CD8-positive, alpha-beta memory T cell (primary cell): ENCODE results near the gene MSLN. TPM values are rescaled to one million over a fixed set of nuclear protein-coding genes. Genes with fewer than 3 reads are reported as not detected.

Source experiments
- CTCF ChIA-PET: fragments of 350-600 bp; sonication (Branson Sonifier 250); formaldehyde crosslinking; loops from one replicate; lab custom pipeline; 2021; ENCODE audit warnings: antibody characterized with exemption; lab: Charles Lee
- POLR2A ChIA-PET: fragments of 350-600 bp; sonication (Branson Sonifier 250); formaldehyde crosslinking; loops from one replicate; lab custom pipeline; 2021; ENCODE audit warnings: antibody characterized with exemption; lab: Charles Lee
- DNase-seq, 5 donors: peaks; one replicate each; pipeline versions ENCODE4 v3.0.0 to v3.0.0-alpha.2; 2020 to 2022; ENCODE audit warnings: mixed read lengths in 1 of 5
- H3K27ac ChIP-seq: one replicate; pipeline ENCODE4 v1.7.0; 2013; ENCODE audit warnings: low read depth, mild to moderate bottlenecking, low read length, moderate library complexity
- H3K27me3 ChIP-seq: 2 replicates; pipeline ENCODE4 v1.7.0; 2013; ENCODE audit warnings: low read length, mild to moderate bottlenecking; ENCODE audit not compliant: insufficient read depth, poor library complexity, severe bottlenecking
- H3K36me3 ChIP-seq: 2 replicates; pipeline ENCODE4 v1.7.0; 2013; ENCODE audit warnings: mild to moderate bottlenecking, low read length, moderate library complexity; ENCODE audit not compliant: insufficient read depth
- H3K4me1 ChIP-seq: 2 replicates; pipeline ENCODE4 v1.7.0; 2013; ENCODE audit warnings: mild to moderate bottlenecking, low read length, moderate library complexity; ENCODE audit not compliant: insufficient read depth
- H3K4me3 ChIP-seq: 2 replicates; pipeline ENCODE4 v1.7.0; 2013; ENCODE audit warnings: mild to moderate bottlenecking, low read length
- H3K9me3 ChIP-seq: 2 replicates; pipeline ENCODE4 v1.7.0; 2013; ENCODE audit warnings: mild to moderate bottlenecking, low read length
- H3K27ac Mint-ChIP-seq, 8 donors: one replicate each; pipeline ENCODE4 v1.8.0; 2020 to 2021; ENCODE audit warnings: mixed read lengths in 8 of 8, mild to moderate bottlenecking in 6 of 8, inconsistent platforms in 3 of 8, moderate library complexity in 3 of 8
- H3K27me3 Mint-ChIP-seq, 2 donors: one replicate each; pipeline ENCODE4 v1.8.0; 2020 to 2021; ENCODE audit warnings: mixed read lengths in 2 of 2, mild to moderate bottlenecking in 1 of 2, moderate library complexity in 1 of 2
- H3K36me3 Mint-ChIP-seq, 3 donors: one replicate each; pipeline ENCODE4 v1.8.0; 2020 to 2021; ENCODE audit warnings: mixed read lengths in 3 of 3, inconsistent platforms in 1 of 3, mild to moderate bottlenecking in 1 of 3
- H3K4me1 Mint-ChIP-seq, 3 donors: one replicate each; pipeline ENCODE4 v1.8.0; 2020 to 2021; ENCODE audit warnings: mixed read lengths in 3 of 3, inconsistent platforms in 1 of 3, mild to moderate bottlenecking in 1 of 3
- H3K4me3 Mint-ChIP-seq, 7 donors: one replicate each; pipeline ENCODE4 v1.8.0; 2020 to 2021; ENCODE audit warnings: mixed read lengths in 7 of 7, mild to moderate bottlenecking in 6 of 7, moderate library complexity in 4 of 7, inconsistent platforms in 2 of 7
- H3K9me3 Mint-ChIP-seq, 5 donors: one replicate each; pipeline ENCODE4 v1.8.0; 2020 to 2022; ENCODE audit warnings: mixed read lengths in 5 of 5, mild to moderate bottlenecking in 3 of 5, moderate library complexity in 2 of 5, inconsistent platforms in 1 of 5
- polyA plus RNA-seq: library from polyadenylated mRNA; unstranded; fragments of 300-500 nt; fragmentation: Illumina TruSeq; gene quantifications from one replicate; pipeline ENCODE4 v1.2.3, GENCODE V29; 2021
- total RNA-seq, 2 experiments: library from RNA; stranded (reverse); gene quantifications; one replicate each; pipeline ENCODE4 v1.2.3, GENCODE V29; 2021

Gene MSLN
- total and polyA plus RNA-seq, 3 experiments from 2014 or later = not detected

DNA sequence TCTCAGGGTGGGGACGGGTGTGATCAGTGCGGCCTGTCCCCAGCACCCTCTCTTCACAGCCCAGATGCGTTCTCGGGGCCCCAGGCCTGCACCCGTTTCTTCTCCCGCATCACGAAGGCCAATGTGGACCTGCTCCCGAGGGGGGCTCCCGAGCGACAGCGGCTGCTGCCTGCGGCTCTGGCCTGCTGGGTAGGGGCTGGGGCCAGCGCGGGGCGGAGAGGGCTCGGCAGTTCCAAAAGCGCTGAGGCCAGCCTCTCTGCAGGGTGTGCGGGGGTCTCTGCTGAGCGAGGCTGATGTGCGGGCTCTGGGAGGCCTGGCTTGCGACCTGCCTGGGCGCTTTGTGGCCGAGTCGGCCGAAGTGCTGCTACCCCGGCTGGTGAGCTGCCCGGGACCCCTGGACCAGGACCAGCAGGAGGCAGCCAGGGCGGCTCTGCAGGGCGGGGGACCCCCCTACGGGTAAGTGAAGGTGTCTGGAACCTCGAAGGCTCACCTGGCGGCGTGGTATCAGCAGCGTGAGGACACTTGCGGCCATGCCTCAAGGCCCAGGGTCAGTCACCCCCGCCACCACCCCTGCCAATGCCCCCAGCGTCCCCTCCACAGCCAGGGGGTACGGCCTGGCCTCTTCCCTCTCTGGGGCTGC, 4.4 kb downstream of the MSLN start:
- Histone ChIP-seq H3K27ac (no peak overlapping the region), H3K4me3 (no peak overlapping the region), H3K36me3 (no peaks in the 10 kb centered on the region), H3K4me1 (no peaks in the 10 kb centered on the region), H3K27me3 (no peaks in the 10 kb centered on the region), H3K9me3 (no peaks in the 10 kb centered on the region)
- Mint-ChIP-seq H3K4me3 (no peak overlapping the region), H3K36me3 (no peaks in the 10 kb centered on the region), H3K4me1 (no peaks in the 10 kb centered on the region), H3K27ac (peak overlapping the region in 1 of 8 donors; percentile 54), H3K9me3 (no peaks in the 10 kb centered on the region), H3K27me3 (no peaks in the 10 kb centered on the region)
- ChIA-PET POLR2A (no interaction called here), CTCF (no interaction called here)
- DNase-seq = no peak

DNA sequence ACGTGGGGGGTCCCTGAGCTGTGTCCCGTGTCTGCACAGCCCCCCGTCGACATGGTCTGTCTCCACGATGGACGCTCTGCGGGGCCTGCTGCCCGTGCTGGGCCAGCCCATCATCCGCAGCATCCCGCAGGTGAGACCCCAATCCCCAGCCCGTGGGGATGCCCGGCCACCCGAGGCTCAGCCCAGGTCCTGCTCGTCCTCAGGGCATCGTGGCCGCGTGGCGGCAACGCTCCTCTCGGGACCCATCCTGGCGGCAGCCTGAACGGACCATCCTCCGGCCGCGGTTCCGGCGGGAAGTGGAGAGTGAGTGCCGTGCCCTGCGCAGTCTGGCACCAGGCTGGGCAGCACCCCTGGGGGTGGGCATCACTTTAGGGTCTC, 4.9 kb downstream of the MSLN start:
- CTCF ChIA-PET = no interaction called here
- Mint-ChIP-seq H3K9me3 (no peaks in the 10 kb centered on the region), H3K36me3 (no peaks in the 10 kb centered on the region), H3K4me1 (no peaks in the 10 kb centered on the region), H3K27me3 (no peaks in the 10 kb centered on the region), H3K27ac (no peak overlapping the region), H3K4me3 (no peak overlapping the region)
- H3K27ac ChIP-seq = no peak overlapping the region
- H3K4me1 ChIP-seq = no peaks in the 10 kb centered on the region
- POLR2A ChIA-PET = no interaction called here
- DNase-seq = no peak
- no peaks in the 10 kb centered on the region for H3K36me3 ChIP-seq
- H3K9me3 ChIP-seq = no peaks in the 10 kb centered on the region
- no peak overlapping the region for H3K4me3 ChIP-seq
- no peaks in the 10 kb centered on the region for H3K27me3 ChIP-seq

DNA sequence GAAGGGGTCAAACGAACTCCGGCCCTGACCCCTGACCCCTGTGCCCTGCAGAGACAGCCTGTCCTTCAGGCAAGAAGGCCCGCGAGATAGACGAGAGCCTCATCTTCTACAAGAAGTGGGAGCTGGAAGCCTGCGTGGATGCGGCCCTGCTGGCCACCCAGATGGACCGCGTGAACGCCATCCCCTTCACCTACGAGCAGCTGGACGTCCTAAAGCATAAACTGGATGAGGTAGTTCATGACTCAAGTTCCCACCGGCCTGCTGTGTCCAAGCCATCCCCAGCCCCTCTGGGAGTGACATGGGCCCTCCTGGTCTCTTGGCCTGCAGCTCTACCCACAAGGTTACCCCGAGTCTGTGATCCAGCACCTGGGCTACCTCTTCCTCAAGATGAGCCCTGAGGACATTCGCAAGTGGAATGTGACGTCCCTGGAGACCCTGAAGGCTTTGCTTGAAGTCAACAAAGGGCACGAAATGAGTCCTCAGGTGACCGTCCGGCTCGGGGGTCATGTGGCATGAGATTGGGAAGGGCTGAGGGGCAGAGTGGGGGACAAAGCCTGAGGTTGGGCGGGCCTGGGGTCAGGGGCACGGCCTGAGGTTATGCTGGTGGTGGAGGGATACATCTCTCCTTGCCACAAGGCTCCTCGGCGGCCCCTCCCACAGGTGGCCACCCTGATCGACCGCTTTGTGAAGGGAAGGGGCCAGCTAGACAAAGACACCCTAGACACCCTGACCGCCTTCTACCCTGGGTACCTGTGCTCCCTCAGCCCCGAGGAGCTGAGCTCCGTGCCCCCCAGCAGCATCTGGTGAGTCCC, 5.7 kb downstream of the MSLN start:
- no peaks in the 10 kb centered on the region for H3K4me1 ChIP-seq
- Mint-ChIP-seq H3K4me3 (no peak overlapping the region), H3K36me3 (no peaks in the 10 kb centered on the region), H3K27me3 (no peaks in the 10 kb centered on the region), H3K4me1 (no peaks in the 10 kb centered on the region), H3K9me3 (no peaks in the 10 kb centered on the region), H3K27ac (no peak overlapping the region)
- no peaks in the 10 kb centered on the region for H3K9me3 ChIP-seq
- H3K27ac ChIP-seq = no peak overlapping the region
- ChIA-PET POLR2A (no interaction called here), CTCF (no interaction called here)
- H3K4me3 ChIP-seq = no peak overlapping the region
- no peaks in the 10 kb centered on the region for H3K27me3 ChIP-seq
- no peak for DNase-seq
- H3K36me3 ChIP-seq = no peaks in the 10 kb centered on the region

DNA sequence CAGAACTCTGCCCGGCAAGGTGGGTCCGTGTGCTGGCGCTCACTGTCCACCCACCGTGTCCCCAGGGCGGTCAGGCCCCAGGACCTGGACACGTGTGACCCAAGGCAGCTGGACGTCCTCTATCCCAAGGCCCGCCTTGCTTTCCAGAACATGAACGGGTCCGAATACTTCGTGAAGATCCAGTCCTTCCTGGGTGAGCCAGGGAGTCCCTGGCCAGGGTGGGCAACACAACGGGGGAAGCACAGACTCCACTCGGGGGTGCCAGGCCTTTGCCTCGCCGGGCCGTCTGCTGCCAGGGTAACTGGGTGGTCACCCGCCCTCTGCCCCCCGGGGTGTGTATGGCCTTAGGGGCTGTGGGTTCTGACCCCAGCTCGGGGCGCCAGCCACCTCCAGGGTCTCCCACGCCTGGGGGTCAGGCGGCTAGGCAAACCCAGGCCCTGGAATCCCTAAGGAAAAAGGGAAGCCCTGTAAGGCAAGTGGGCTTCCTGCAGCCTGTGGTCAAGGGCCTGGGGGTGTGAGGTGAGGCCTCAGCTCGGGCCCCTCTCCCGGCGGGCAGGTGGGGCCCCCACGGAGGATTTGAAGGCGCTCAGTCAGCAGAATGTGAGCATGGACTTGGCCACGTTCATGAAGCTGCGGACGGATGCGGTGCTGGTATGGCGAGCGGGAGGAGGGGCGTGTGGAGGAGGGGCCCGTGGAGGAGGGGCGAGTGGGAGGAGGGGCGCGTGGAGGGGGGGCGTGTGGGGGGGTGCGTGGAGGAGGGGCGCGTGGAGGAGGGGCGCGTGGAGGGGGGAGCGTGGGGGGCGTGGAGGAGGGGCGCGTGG, 6.5 kb downstream of the MSLN start:
- no peaks in the 10 kb centered on the region for H3K9me3 ChIP-seq
- CTCF ChIA-PET = no interaction called here
- H3K36me3 ChIP-seq = no peaks in the 10 kb centered on the region
- no peak overlapping the region for H3K4me3 ChIP-seq
- H3K9me3 Mint-ChIP-seq = no peaks in the 10 kb centered on the region
- no peaks in the 10 kb centered on the region for H3K36me3 Mint-ChIP-seq
- no peak overlapping the region for H3K4me3 Mint-ChIP-seq
- no peaks in the 10 kb centered on the region for H3K27me3 ChIP-seq
- no peaks in the 10 kb centered on the region for H3K4me1 Mint-ChIP-seq
- H3K27ac Mint-ChIP-seq = no peak overlapping the region
- POLR2A ChIA-PET = no interaction called here
- no peaks in the 10 kb centered on the region for H3K4me1 ChIP-seq
- no peak for DNase-seq
- H3K27ac ChIP-seq = no peak overlapping the region
- H3K27me3 Mint-ChIP-seq = no peaks in the 10 kb centered on the region

DNA sequence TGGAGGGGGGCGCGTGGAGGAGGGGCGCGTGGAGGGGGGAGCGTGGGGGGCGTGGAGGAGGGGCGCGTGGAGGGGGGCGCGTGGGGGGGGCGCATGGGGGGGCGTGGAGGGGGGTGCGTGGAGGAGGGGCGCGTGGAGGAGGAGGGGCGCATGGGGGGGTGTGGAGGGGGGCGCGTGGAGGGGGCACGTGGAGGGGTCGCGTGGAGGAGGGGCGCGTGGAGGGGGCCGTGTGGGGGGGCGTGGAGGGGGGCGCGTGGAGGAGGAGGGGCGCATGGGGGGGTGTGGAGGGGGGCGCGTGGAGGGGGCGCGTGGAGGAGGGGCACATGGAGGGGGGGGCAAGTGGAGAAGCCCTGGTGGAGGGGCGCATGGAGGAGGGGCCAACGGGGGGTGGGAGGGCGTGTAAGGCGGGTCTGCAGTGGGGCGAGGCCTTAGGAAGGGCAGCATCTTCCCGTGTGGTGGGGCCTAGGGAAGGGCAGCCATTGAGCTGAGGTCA, 7.3 kb downstream of the MSLN start:
- H3K4me1 Mint-ChIP-seq = no peaks in the 10 kb centered on the region
- no peak for DNase-seq
- H3K27me3 ChIP-seq = no peaks in the 10 kb centered on the region
- no peaks in the 10 kb centered on the region for H3K36me3 ChIP-seq
- H3K27ac Mint-ChIP-seq = no peak overlapping the region
- no peaks in the 10 kb centered on the region for H3K9me3 Mint-ChIP-seq
- no peaks in the 10 kb centered on the region for H3K4me1 ChIP-seq
- no peaks in the 10 kb centered on the region for H3K27me3 Mint-ChIP-seq
- no peaks in the 10 kb centered on the region for H3K36me3 Mint-ChIP-seq
- POLR2A ChIA-PET = no interaction called here
- CTCF ChIA-PET = no interaction called here
- no peaks in the 10 kb centered on the region for H3K9me3 ChIP-seq
- no peak overlapping the region for H3K4me3 Mint-ChIP-seq
- H3K27ac ChIP-seq = no peak overlapping the region
- H3K4me3 ChIP-seq = no peak overlapping the region

DNA sequence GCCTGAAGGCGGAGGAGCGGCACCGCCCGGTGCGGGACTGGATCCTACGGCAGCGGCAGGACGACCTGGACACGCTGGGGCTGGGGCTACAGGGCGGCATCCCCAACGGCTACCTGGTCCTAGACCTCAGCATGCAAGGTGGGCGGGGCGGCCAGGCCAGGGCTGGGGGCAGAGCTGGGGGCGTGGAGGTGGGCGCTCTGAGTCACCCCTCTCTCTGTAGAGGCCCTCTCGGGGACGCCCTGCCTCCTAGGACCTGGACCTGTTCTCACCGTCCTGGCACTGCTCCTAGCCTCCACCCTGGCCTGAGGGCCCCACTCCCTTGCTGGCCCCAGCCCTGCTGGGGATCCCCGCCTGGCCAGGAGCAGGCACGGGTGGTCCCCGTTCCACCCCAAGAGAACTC, 7.9 kb downstream of the MSLN start:
- ChIA-PET POLR2A (no interaction called here), CTCF (no interaction called here)
- H3K27me3 ChIP-seq = no peaks in the 10 kb centered on the region
- H3K27ac ChIP-seq = no peak overlapping the region
- Mint-ChIP-seq H3K4me3 (no peak overlapping the region), H3K27me3 (no peaks in the 10 kb centered on the region), H3K9me3 (no peaks in the 10 kb centered on the region), H3K4me1 (no peaks in the 10 kb centered on the region), H3K27ac (no peak overlapping the region), H3K36me3 (no peaks in the 10 kb centered on the region)
- H3K36me3 ChIP-seq = no peaks in the 10 kb centered on the region
- no peak overlapping the region for H3K4me3 ChIP-seq
- H3K4me1 ChIP-seq = no peaks in the 10 kb centered on the region
- no peaks in the 10 kb centered on the region for H3K9me3 ChIP-seq
- peak in 1 of 5 donors; percentile 42 for DNase-seq

DNA sequence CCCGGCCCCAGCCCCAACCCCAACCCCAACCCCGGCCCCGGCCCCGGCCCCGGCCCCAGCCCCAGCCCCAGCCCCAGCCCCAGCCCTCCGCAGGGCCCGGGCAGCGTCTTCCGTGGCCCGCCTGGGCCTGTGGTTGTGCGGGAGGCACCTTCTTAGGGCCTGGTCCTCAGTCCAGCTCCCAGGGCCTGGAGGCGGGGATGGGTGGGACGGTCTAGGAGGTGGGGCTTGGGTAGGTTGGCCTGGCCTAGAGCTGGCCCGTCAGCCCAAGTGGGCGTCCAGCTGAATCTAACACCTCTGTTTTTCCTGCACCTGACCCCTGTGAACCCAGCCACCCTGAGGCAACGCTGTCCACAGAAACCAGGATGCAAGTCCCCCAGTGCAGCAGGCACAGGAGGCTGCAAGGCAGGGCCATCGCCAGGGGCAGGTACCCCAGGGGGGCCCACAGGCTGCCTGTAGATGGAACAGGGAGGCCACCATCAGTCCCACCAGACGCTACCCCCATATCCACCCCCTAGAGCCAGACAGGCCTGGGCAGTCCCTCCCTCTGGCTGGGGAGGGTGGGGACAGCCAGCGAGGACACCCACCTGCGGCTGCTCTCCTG, 8.8 kb downstream of the MSLN start:
- Histone ChIP-seq H3K27me3 (no peaks in the 10 kb centered on the region), H3K9me3 (no peaks in the 10 kb centered on the region), H3K4me1 (no peaks in the 10 kb centered on the region), H3K27ac (no peak overlapping the region), H3K4me3 (no peak overlapping the region), H3K36me3 (no peaks in the 10 kb centered on the region)
- H3K4me1 Mint-ChIP-seq = no peaks in the 10 kb centered on the region
- no peak overlapping the region for H3K27ac Mint-ChIP-seq
- ChIA-PET CTCF (interaction anchor here (1.0 kb wide), 1 partner anchor 16 kb away, joined by 3 read pairs; no protein-coding TSS in a partner anchor), POLR2A (no interaction called here)
- H3K36me3 Mint-ChIP-seq = no peaks in the 10 kb centered on the region
- H3K9me3 Mint-ChIP-seq = no peaks in the 10 kb centered on the region
- H3K4me3 Mint-ChIP-seq = no peak overlapping the region
- H3K27me3 Mint-ChIP-seq = no peaks in the 10 kb centered on the region
- DNase-seq = no peak
